AG04450 (cell line): Measurements from ENCODE around the gene GRIA3. TPM values are rescaled to one million over a fixed set of nuclear protein-coding genes. Genes with fewer than 3 reads are reported as not detected.

Experiments used
- CTCF ChIA-PET: fragments of 300-600, 350-600 bp; formaldehyde crosslinking; extraction: SDS; loops from one replicate; lab custom pipeline; 2022; ENCODE audit warnings: antibody characterized with exemption, inconsistent platforms; lab: Charles Lee
- POLR2A ChIA-PET: fragments of 350-600 bp; formaldehyde crosslinking; extraction: SDS; loops from one replicate; lab custom pipeline; 2021; ENCODE audit warnings: antibody characterized with exemption, inconsistent platforms; lab: Yijun Ruan, JAX
- DNase-seq: peaks from one replicate; pipeline ENCODE4 v3.0.0-alpha.2; 2011; ENCODE audit warnings: low read depth, low spot score
- H3K27ac ChIP-seq: one replicate; pipeline ENCODE4 v1.5.1; 2012; ENCODE audit warnings: low read depth, low read length, control low read depth
- H3K27me3 ChIP-seq: one replicate; pipeline ENCODE4 v1.6.0; 2012; ENCODE audit warnings: low read length; ENCODE audit not compliant: control insufficient read depth, insufficient read depth
- H3K4me3 ChIP-seq: 2 replicates; pipeline ENCODE4 v1.5.1; 2011; ENCODE audit warnings: mild to moderate bottlenecking, low read depth, low read length, control low read depth
- H3K9me3 ChIP-seq: 2 replicates; pipeline ENCODE4 v1.5.1; 2012; ENCODE audit warnings: low read length; ENCODE audit not compliant: control insufficient read depth, insufficient read depth
- polyA plus RNA-seq: library from polyadenylated mRNA; depleted of rRNA; stranded (reverse); fragments of >200 nt; gene quantifications from 2 replicates; pipeline ENCODE4 v1.2.3, GENCODE V29; 2011
- TF ChIP-seq, protein P1 (sequence below): IDR thresholded peaks from 2 replicates; pipeline ENCODE4 v1.5.1; 2011; ENCODE audit warnings: low read depth, low read length, control low read depth, inconsistent platforms

Gene GRIA3
- polyA plus RNA-seq, 1 experiment: 0.06 TPM

GRCh38 chrX:123336666-123337065 is 152.6 kb downstream of the GRIA3 start:
- POLR2A ChIA-PET: no interaction called here
- CTCF ChIA-PET: no interaction called here

GRCh38 chrX:123337886-123338639 is 154.0 kb downstream of the GRIA3 start:
- no peak overlapping the region for H3K4me3 ChIP-seq
- ChIA-PET CTCF (no interaction called here), POLR2A (no interaction called here)
- H3K9me3 ChIP-seq: no peaks in the 10 kb centered on the region
- no peak overlapping the region for H3K27ac ChIP-seq
- no peak for DNase-seq
- no peaks in the 10 kb centered on the region for H3K27me3 ChIP-seq
- TF ChIP-seq, protein P1, sequence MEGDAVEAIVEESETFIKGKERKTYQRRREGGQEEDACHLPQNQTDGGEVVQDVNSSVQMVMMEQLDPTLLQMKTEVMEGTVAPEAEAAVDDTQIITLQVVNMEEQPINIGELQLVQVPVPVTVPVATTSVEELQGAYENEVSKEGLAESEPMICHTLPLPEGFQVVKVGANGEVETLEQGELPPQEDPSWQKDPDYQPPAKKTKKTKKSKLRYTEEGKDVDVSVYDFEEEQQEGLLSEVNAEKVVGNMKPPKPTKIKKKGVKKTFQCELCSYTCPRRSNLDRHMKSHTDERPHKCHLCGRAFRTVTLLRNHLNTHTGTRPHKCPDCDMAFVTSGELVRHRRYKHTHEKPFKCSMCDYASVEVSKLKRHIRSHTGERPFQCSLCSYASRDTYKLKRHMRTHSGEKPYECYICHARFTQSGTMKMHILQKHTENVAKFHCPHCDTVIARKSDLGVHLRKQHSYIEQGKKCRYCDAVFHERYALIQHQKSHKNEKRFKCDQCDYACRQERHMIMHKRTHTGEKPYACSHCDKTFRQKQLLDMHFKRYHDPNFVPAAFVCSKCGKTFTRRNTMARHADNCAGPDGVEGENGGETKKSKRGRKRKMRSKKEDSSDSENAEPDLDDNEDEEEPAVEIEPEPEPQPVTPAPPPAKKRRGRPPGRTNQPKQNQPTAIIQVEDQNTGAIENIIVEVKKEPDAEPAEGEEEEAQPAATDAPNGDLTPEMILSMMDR: no peak

More at GRCh38 chrX:123336666-123337065, 152.6 kb downstream of the GRIA3 start:
- TF ChIP-seq, protein P1: no peak
- H3K9me3 ChIP-seq: no peaks in the 10 kb centered on the region
- H3K27ac ChIP-seq: no peak overlapping the region
- no peak overlapping the region for H3K4me3 ChIP-seq
- H3K27me3 ChIP-seq: no peaks in the 10 kb centered on the region
- no peak for DNase-seq

GRCh38 chrX:123339221-123339905 is 155.3 kb downstream of the GRIA3 start:
- Histone ChIP-seq H3K27ac (no peak overlapping the region), H3K27me3 (no peaks in the 10 kb centered on the region), H3K4me3 (no peak overlapping the region), H3K9me3 (no peaks in the 10 kb centered on the region)
- CTCF ChIA-PET: no interaction called here
- TF ChIP-seq, protein P1: no peak
- DNase-seq: no peak
- POLR2A ChIA-PET: no interaction called here

GRCh38 chrX:123340696-123341095 is 156.6 kb downstream of the GRIA3 start:
- CTCF ChIA-PET: no interaction called here
- TF ChIP-seq, protein P1: no peak
- H3K9me3 ChIP-seq: no peaks in the 10 kb centered on the region
- POLR2A ChIA-PET: no interaction called here
- H3K4me3 ChIP-seq: no peak overlapping the region
- H3K27ac ChIP-seq: no peak overlapping the region
- H3K27me3 ChIP-seq: no peaks in the 10 kb centered on the region
- DNase-seq: no peak

DNA sequence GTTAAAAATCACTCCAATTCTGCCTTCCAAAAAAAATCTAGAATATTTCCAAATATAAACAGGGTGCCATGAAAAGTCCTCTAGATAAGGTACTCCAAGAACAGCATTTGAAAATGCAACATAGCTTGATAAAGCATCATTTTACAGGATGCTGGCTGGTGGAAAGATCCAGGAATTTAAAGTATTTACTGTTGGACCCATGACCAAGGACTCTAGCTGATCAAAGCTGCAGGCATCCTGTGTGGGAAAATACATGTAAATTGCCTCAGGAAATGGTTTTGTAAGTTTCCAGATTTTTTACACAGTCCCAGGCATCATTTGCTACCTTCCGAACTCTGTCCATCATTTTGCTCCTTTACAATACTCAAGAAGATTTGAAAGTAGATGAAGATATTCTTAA is 164.4 kb downstream of the GRIA3 start:
- H3K9me3 ChIP-seq: no peaks in the 10 kb centered on the region
- H3K27me3 ChIP-seq: no peaks in the 10 kb centered on the region
- ChIA-PET CTCF (no interaction called here), POLR2A (no interaction called here)
- no peak for DNase-seq
- H3K4me3 ChIP-seq: no peak overlapping the region
- TF ChIP-seq, protein P1: no peak
- H3K27ac ChIP-seq: no peak overlapping the region
